CD4-positive, alpha-beta T cell treated with Interferon alpha-2 for 1 hour (primary cell): ENCODE results near the gene CLCN2.

Source experiments
- DNase-seq, 2 donors: peaks; one replicate each; pipeline ENCODE4 v3.0.0-alpha.2; 2020 to 2022

CLCN2 gene

DNA sequence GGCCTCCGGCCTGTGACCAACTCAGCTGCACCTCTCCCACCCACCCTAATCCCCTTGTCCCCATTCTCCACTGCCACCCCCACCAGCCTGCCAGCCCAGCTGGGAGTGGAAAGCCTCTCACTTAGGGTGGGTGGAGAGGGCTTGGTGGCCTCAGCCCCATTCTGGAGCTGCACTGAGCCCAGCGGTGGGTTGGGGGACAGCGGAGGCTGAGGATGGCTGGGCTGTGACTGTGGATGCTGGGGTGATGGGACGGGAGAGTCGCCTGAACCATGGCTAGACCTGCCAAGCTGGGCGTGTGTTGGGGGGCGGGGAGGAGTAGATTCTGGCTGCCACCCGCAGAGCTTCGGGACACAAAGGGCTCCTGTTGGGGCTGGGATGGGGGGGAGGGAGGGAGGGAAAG lies 1.8 kb downstream of the CLCN2 start:
- no peak for DNase-seq

DNA sequence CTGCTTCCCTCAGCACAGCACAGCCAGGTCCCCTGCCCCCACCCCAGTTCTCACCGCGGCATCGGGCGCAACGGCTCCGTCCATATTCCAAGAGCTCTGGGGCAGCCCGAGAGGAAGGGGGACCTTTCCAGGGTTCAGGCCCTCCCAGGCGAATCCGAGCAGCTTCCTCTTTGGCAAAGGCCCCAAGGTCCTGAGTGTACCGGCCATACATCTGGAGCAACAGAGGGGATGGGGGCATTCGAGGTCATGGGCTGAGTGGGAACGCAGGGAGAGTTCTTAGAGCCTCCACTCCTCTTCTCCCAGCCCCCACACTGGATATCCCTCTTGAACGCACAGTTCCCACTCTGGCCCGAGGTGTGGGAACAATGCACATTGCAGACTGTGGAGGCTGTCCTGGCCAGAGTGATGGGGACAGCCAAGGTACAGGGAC lies 2.5 kb downstream of the CLCN2 start:
- no peak for DNase-seq

DNA sequence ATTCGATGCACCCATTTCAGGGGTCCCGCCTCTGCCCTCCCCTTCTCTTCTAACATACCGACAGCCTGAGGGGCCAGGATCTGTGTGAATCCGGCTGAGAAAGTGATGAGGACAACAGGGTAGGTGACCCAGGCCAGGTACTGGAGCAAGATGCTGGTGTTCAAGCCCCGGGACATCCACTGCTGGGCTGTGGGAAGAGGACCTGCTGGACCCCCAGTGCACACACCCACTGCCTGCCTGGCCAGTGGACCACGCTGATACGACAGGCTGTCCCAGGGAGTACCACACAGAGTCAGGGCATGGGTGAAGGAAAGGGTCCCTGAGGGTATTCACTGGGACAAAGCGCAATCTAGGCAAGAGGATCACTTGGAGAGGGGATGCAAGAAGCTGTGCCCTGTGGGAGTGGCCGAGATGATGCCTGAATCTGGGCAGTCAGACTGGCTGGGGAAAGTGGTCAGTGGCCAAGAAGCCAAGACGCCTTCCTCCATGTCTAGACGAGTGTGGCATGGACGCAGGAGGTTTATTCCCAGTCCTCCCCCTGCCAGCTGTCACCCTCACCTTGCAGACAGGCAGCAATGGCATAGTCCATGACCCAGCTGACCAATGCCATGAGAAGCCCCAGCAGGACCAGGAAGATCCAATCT lies 3.2 kb downstream of the CLCN2 start:
- no peak for DNase-seq

DNA sequence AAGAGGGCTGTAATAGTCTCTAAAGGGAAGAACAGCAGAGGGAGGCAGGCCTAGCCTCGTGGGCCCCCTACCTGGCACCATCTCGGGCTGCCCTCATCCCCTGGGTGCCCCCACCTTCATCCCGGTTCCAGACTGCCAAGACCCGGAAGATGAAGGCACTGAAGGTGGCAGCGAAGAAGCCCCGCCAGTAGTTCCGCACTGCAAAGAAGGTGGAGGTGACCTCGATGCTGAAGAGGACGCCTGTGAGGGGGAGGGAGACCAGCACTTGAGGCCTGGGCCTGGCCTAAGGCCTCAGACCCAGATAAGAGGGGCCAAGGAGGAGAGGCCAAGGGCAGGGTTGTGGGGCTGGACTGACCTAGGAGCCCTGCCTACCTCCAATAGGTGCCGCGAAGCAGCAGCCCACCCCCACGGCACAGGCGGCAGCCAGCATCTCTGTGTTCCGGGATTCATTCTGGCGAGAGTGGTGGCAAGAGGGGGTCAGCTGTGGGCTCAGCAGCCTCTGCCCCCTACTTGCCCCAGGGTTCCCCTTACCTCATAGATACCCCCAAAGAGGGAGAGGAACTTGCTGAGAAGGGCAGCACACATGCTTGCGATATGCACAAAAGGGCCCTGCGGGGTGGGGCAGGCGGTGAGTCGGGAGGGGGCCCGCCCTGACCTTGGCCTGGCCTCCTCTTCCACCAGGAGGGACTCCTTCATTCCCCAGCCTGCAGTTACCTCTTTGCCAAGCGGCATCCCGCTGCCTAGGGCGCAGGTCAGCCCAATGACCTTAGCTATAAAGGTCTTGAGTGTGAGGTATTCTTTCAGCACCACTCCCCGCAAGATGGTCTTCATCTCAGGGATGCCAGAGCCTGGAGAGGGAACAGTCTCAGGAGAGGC lies 3.9 kb downstream of the CLCN2 start:
- DNase-seq = no peak

DNA sequence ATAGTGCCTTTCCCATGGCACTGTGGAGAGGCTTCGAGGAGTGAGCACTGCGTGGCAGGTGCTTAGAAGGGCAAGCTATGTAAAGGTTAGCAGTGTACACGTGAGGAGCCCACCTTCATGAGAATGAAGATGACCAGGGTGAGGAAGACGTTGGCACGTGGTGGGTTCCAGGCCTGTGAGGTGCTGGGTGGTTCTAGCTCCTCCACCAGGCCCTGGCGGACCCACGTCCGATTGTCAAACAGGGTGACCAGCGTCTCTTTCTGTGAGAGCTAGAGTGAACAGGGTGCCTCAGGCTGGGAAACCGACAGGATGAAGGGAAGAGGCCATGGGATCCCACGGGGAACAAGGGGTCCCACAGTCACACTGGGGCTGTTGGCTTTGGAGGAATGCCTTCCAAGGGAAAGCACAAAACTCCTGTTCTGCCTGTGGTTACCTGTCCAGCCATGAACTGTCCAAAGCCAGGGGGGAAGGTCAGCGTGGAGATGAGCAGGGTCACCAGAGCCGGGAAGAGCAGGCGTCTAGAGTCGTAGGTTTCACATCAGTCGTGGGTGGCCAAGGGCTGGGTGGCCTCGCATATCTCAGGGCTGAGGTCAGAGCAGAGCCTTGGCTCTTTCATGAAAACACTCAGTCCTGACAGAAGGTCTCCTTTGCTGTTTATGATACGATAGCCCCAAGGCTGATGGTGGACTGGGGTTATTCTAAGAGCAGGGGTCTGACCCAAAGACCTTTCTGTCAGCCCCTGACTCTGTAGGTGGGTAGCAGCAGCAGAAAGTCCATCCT lies 6.0 kb downstream of the CLCN2 start:
- DNase-seq = no peak

DNA sequence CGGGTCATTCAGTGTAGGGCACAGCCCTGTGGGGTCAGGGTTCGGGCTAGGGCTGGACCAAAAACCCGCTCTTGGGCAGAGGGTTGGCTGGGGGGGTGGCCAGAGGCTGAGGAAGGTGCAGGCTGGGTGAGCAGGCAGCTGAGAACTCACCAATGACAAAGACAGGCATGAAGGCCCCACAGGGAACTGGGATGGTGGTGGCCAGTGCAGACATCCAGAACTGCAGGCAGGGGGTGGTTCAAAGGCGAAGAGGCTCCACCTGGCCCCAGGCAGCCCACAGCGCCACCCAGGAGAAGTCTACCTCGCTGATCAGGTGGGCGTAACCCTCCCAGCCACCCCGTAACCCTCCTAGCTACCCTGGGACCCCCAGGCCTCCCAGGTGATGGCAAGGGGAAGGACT lies 6.7 kb downstream of the CLCN2 start:
- DNase-seq = no peak

DNA sequence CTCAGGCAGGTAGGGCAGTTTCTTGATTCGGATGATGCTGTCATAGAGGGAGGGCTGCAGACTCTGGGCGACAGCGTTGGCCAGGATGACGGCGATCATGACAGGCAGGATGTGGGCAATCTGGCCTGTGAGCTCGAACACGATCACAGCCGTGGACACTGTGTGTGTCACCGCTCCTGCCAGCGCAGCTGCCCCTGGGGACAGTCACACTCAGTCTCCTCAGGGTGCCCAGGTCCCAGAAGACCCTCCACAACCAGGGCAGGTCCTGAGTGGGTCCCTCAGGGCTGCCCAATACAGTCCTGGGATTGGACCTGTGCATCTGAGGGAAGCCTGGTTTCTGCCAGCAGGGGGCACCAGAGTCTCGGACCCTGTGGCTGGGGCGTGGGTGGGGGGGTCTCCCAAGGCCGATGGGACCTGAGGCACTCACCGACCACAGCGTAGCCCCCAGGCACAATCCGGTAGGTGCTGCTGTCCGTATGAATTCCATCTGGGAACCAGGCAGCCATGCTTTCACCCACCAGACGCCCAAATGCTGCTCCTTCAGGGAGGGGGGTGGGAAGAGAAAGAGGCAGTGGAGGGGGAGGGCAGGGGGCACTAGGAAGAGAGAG lies 7.2 kb downstream of the CLCN2 start:
- DNase-seq = peak; percentile 56 to 67

DNA sequence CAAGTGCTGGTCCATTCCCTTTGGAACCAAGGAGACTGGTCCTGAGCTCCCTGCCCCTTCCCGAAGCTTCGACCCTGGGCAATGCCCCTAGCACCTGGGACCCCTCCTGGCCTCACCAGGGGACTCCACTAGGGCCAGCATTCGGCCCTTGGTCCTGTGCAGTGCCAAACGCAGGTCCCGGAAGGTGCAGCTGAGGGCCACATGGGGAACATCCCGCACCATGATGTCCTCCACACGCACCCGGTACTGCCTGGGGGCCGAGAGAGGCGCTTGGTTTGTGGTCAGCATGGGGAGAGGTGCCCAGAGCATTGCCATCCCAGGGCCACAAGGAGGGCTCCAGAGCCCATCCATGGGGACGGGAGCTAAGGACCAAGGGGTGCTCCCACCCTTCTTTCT lies 7.9 kb downstream of the CLCN2 start:
- no peak for DNase-seq

DNA sequence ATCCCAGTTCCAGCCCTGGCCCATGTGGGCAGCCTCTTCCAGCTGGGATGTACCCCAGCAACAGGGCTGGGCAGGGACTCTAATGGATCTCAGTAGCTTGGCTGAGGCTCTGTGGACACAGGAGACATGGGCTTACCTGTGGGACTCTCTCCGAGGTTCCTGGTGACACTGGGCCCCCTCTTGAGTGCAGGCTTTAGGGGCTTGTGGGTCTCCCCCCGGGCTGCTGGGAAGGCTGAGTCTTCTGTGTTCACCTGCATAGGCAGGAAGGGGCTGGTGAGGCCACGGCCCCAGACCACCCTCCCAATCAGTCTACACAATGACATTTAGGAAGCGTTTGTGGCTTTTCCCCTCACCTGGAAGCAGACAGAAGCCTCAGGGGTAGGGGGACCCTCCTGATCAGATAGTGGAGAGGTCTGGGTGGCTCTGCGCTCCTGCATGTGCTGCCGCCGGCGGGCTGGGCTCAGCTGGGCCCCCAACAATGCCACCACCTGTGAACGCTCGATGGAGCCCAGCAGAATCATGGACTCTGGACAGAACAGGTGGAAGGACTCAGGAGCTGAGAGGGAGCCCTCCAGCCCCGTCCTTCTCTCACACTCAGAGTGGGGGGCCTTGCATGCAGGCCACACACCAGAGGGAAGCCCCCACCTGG lies 8.4 kb downstream of the CLCN2 start:
- no peak for DNase-seq

DNA sequence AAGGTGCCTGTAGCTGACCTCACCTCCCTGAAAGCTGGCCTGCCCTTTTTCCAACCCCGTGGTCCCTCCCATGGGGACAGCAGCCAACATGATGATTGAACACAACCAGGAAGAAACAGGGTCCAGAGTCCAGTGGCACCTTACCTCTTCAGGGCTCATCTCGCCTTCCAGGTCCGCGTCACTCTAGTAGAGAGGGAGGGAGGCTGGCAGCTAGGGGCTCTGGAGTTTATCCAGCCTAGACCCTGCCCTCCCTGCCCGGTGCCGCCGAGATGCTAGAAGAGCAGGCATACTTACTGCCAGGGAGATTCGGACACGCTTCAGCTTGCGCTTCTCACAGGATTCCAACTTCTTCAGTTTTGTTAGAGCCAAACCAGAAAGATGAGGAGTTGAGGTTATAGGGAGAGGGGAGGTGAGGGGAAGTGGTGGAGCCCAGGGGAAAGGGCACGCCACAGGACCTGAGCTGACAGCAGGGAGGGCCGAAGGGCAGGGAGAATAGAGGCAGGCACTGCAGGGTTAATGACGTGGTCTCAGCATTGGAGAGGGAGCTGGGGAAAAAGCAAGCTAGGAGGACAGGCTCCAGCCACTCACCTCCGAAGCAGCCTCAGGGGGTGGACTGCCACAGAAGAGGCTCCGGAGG lies 9.1 kb downstream of the CLCN2 start:
- DNase-seq = no peak

DNA sequence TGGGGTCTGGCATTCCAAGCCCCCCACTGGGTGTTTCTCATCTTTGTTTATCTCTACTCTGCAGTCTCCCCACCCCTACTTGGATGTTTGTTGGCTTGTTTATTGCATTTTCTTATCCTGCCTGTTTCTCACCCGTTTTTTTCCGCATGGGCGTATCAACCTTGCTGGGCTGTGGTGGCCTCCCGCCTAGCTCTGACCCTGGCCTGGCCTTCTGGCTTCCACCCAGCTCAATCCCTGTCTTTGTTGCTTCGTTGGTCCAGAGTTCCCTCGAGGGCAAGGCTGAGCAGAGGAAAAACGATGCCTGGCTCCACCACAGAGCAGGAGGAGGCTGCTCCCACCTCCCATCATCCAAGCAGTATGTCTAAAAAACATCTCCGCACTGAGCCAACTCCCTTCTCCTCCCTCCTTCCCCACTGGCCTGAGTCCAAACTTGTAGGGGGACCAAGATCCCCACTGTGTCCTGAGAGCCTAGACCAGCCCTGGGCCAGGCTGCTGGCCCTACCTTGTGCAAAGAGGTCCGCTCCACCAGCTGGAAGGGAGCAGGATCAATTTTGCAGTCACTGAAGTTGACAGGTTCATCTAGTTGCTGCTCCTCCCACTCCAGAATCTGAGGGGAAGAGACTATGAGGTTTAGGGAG lies 9.8 kb downstream of the CLCN2 start:
- no peak for DNase-seq

DNA sequence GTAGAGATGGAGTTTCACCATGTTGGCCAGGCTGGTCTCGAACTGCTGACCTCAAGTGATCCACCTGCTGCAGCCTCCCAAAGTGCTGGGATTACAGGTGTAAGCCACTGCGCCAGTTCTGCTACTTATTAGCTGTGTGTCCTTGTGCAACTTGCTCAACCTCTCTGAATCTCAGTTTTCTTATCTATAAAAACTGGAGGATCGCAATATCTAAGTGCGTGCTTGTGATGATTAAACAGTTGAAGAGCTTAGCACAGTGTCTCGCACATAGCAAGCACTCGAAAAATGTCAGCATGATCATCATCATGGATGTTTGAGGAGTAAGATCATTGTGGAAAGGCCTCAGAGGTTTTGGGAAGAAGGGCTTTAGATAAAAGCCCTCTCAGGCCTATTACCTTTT lies 10.8 kb downstream of the CLCN2 start:
- DNase-seq = no peak

DNA sequence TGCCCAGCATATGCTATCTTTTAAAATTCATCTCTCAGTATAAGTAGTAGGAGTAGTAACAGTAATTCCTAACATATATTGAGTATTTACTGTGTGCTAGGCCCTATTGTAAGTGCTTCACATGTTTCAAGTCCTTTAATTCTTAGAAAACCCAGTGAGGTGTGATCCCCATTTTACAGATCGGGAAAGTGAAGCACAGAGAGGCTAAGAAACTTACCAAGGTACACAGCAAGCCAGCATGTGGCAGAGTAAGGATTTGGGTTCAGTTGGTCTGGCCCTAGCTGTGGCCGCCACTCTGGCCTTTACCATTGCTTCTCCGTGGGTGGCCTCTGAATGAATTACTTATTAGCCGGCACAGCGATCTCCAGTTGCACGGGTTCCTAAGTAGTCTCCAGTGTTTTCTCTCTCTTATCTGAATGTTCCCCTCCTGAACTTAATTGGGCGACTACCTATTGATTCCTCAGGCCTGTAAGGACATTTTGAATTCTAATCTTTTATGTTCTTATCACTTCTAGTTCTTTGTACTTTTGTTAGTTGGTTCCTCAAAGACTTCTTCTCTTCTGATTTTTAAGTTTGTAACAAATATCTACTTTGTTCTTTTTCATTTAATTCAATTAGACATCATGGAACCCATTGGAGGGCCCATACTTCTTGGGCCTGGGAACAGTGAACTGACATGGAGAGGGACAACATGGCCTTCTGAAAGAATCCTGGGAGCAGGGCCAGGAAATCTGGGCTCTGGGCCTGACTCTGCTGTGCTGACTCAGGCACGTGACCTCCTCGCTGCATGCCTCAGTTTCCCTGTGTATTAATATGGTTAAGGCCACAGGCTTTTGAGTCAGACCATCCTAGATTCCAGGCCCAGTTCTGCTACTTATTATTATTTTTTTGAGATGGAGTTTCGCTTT lies 11.6 kb downstream of the CLCN2 start:
- no peak for DNase-seq

DNA sequence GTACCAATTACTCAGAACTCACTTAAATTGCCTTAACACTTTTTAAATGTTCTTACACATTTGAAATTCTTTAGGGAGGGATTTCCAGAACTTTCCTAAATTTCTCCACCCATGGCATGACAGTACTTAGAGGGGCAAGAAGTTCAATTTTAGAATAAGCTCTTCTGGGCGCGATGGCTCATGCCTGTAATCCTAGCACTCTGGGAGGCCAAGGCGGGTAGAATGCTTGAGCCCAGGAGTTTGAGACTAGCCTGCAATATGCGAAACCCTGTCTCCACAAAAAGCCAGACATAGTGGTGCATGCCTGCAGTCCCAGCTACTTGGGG lies 13.4 kb downstream of the CLCN2 start:
- DNase-seq = no peak

DNA sequence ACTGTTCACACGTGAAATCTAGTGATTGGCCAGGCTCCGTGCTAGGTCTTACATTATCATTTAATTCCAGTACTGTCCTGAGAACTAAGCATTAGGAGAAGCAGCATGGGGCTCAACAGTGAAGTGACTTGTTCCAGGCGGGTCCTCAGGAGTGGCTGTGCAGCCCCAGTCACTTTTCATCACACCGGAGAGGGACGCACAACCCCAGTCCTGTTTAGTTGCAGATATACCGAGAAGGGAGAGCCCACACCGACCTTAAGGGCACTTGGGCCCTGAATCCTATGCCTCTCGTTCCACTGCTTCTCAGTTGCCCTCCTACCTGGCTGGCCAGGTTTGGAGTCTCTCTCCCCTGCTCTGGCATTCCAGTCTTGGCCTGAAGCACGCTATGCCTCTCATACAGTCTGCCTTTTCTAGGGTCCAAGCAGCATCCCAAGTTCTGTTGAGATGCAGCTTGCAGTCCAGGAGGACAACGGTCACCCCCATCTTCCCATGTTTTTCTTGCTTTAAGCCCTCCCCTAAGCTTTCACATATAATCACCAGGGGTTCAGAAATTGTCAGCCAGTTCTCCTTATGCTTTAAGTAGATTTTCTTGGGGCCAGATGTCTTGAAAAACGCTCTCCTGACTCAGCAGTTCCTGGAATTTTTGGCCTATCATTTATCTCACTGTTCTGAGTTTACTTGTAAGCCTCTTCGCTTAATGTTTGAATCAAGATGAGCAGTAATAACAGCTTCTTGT lies 13.9 kb downstream of the CLCN2 start:
- no peak for DNase-seq

DNA sequence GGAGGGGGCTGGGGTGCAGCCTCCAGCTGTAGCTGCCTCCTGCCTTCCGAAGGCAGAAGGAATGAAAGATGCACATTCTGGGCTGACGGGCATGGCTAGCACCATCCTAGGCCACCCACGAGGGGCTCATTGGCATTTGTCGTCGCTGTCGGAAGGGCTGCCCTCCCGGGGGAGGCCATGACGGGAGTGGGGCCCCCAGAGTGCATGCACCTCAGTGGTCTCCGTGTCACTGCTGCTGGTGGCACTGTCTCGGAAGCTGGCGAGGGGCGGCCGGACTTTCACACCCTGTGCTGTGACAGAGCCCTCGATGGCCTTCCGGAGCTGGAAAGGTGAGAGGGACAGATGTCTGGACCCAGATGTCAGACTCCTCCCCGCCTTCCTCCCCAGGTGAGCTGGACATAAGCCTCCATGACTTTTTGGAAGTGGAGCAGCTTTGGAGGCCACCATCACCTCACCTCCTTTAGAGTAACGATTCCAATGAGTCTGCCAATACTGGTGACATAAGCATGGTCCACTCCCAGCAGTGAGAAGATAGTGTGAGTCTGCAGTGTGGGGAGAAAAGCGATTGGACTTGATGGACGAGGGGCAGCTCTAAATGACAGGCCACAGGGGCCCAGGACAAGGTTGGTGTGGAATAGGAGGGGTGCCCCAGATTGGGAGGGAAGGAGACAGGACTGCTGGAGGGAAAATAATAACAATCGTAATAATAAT lies 14.8 kb downstream of the CLCN2 start:
- no peak for DNase-seq

DNA sequence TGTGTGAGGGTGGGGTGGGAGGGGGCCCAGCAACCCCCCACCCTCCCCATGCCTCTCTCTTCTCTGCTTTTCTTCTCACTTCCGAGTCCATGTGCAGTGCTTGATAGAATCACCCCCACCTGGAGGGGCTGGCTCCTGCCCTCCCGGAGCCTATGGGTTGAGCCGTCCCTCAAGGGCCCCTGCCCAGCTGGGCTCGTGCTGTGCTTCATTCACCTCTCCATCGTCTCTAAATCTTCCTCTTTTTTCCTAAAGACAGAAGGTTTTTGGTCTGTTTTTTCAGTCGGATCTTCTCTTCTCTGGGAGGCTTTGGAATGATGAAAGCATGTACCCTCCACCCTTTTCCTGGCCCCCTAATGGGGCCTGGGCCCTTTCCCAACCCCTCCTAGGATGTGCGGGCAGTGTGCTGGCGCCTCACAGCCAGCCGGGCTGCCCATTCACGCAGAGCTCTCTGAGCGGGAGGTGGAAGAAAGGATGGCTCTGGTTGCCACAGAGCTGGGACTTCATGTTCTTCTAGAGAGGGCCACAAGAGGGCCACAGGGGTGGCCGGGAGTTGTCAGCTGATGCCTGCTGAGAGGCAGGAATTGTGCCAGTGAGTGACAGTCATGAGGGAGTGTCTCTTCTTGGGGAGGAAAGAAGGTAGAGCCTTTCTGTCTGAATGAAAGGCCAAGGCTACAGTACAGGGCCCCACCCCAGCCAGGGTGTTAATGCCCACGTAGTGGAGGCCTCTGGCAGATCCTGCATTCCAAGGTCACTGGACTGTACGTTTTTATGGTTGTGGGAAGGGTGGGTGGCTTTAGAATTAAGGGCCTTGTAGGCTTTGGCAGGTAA lies 15.9 kb downstream of the CLCN2 start:
- no peak for DNase-seq

DNA sequence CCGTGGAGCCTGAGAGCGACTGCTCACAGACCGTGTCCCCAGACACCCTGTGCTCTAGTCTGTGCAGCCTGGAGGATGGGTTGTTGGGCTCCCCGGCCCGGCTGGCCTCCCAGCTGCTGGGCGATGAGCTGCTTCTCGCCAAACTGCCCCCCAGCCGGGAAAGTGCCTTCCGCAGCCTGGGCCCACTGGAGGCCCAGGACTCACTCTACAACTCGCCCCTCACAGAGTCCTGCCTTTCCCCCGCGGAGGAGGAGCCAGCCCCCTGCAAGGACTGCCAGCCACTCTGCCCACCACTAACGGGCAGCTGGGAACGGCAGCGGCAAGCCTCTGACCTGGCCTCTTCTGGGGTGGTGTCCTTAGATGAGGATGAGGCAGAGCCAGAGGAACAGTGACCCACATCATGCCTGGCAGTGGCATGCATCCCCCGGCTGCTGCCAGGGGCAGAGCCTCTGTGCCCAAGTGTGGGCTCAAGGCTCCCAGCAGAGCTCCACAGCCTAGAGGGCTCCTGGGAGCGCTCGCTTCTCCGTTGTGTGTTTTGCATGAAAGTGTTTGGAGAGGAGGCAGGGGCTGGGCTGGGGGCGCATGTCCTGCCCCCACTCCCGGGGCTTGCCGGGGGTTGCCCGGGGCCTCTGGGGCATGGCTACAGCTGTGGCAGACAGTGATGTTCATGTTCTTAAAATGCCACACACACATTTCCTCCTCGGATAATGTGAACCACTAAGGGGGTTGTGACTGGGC lies 16.7 kb downstream of the CLCN2 start:
- DNase-seq = no peak
